ENCODE measurements around the gene ACAP3.

Gene ACAP3

GRCh38 chr1:1242461-1243265, 65.1 kb downstream of the ACAP3 start:
- FAIRE-seq = no peak

All from G401.6 (cell line).